Activated T-helper 2 cell treated with anti-CD3 and anti-CD28 coated beads, Interferon-gamma antibody, Interleukin-2, Interleukin-4, amounts not matched to agents 10 μg/mL and 5 μg/mL and 100 μg/mL, durations not matched to agents 14 hours and 24 hours and 36 hours (primary cell): ENCODE data around the gene QPCT. TPM values are rescaled to one million over a fixed set of nuclear protein-coding genes. Genes with fewer than 3 reads are reported as not detected.
A peak's percentile ranks its signal among the peaks of the same experiment; 100 is the strongest.

ENCODE experiments used
- DNase-seq: peaks from one replicate; pipeline ENCODE4 v3.0.0; 2021; ENCODE audit warnings: low spot score
- H3K27ac Mint-ChIP-seq: one replicate; pipeline ENCODE4 v1.8.0; 2021; ENCODE audit warnings: mixed read lengths
- H3K27me3 Mint-ChIP-seq: one replicate; pipeline ENCODE4 v1.8.0; 2021; ENCODE audit warnings: low read depth, mixed read lengths
- H3K36me3 Mint-ChIP-seq: one replicate; pipeline ENCODE4 v1.8.0; 2021; ENCODE audit warnings: low read depth, mixed read lengths
- H3K4me1 Mint-ChIP-seq: one replicate; pipeline ENCODE4 v1.8.0; 2021; ENCODE audit warnings: low read depth, mixed read lengths
- H3K4me3 Mint-ChIP-seq: one replicate; pipeline ENCODE4 v1.8.0; 2021; ENCODE audit warnings: low read depth, mild to moderate bottlenecking, moderate library complexity, mixed read lengths
- H3K9me3 Mint-ChIP-seq: one replicate; pipeline ENCODE4 v1.8.0; 2021; ENCODE audit warnings: mixed read lengths
- intact Hi-C: fragments of 100-400 bp; cut with micrococcal nuclease; formaldehyde crosslinking; loops from one replicate; pipeline ENCODE4 v1.15.1; 2023
- total RNA-seq: library from RNA; stranded (reverse); gene quantifications from 2 replicates; pipeline ENCODE4 v1.2.3, GENCODE V29; 2022

QPCT gene
- total RNA-seq, 1 donor from 2014 or later = 0.48 TPM

GRCh38 chr2:37318401-37318800 lies 26.0 kb upstream of the QPCT start:
- H3K27me3 Mint-ChIP-seq = peaks cover 13% of the 10 kb centered on the region
- peaks cover 33% of the 10 kb centered on the region for H3K4me1 Mint-ChIP-seq
- H3K36me3 Mint-ChIP-seq = peaks cover 25% of the 10 kb centered on the region
- DNase-seq = no peak
- no peak overlapping the region for H3K27ac Mint-ChIP-seq
- intact Hi-C loops = no loop called here
- H3K4me3 Mint-ChIP-seq = no peak overlapping the region
- no peaks in the 10 kb centered on the region for H3K9me3 Mint-ChIP-seq

DNA sequence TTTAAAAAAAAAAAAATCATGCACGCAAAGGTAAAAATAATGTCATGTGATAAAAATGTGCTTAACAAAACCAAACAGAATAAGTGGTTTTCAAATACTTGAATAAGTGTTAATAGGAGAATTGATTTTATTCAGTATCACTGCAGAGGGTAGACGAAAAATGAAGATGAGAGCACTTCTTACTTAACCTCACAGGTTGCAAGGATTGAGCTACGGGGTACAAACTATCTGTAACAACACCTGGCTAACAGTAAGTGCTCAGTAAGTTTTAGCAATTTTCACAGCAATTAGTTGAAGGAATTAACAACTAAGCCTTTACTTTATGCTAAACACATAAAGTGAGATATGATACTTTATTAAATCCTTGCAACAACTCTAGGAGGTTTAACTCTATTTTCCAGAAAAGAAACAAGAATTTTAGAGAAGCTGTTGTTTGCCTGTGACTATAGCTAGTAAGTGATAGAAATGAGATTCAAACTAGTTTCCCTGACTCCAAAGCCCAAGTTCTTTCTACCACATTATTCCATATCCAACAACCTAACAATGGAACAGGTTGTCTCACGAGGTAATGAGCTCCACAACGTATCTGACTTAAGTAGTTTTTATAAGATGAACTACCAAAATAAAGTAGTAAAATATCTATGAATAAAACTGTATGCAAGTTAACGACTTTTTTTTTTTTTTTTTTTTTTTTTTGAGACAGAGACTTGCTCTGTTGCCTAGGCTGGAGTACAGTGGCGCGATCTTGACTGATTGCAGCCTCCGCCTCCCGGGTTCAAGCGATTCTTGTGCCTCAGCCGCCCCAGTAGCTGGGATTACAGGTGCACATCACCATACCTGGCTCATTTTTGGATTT lies 24.4 kb upstream of the QPCT start:
- H3K36me3 Mint-ChIP-seq = peaks cover 32% of the 10 kb centered on the region
- peaks cover 40% of the 10 kb centered on the region for H3K4me1 Mint-ChIP-seq
- no peaks in the 10 kb centered on the region for H3K9me3 Mint-ChIP-seq
- peaks cover 20% of the 10 kb centered on the region for H3K27me3 Mint-ChIP-seq
- H3K4me3 Mint-ChIP-seq = no peak overlapping the region
- no peak overlapping the region for H3K27ac Mint-ChIP-seq
- DNase-seq = no peak
- intact Hi-C loops = loop anchor here (10.0 kb wide), 1 partner anchor 1075 kb away; no protein-coding TSS in a partner anchor

DNA sequence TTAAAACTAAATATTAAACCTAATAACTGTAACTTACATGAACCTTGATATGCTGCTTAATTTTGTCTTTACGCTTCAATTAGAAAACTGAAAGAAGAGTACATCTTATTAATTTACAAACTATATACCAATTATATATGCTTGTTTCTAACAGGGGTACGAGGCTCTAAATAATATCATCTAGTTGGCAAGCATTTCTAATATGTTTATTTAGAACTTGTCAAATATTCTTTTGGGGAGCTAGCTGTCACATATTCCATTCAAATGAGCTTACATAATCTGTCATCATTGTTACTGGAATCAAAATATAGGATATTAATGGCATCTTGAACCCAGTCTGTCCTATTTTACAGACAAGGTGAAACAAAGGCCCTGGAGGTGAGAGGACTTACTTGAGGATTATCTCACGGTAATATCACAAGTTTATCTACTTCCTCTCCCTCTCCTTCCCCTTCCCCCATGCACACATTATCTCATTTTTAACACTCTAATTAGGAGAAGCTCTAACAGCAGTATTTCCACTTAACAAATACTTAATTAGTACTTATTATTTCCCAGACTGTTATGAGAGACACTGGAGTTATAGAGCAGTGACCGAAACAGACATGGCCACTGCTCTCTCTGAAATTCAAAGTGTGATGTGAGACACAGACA lies 23.3 kb upstream of the QPCT start:
- Mint-ChIP-seq H3K27ac (no peak overlapping the region), H3K36me3 (peaks cover 26% of the 10 kb centered on the region), H3K9me3 (no peaks in the 10 kb centered on the region), H3K4me1 (peaks cover 46% of the 10 kb centered on the region), H3K4me3 (no peak overlapping the region), H3K27me3 (peaks cover 26% of the 10 kb centered on the region)
- intact Hi-C loops = loop anchor here (10.0 kb wide), 1 partner anchor 1076 kb away; no protein-coding TSS in a partner anchor
- DNase-seq = no peak

DNA sequence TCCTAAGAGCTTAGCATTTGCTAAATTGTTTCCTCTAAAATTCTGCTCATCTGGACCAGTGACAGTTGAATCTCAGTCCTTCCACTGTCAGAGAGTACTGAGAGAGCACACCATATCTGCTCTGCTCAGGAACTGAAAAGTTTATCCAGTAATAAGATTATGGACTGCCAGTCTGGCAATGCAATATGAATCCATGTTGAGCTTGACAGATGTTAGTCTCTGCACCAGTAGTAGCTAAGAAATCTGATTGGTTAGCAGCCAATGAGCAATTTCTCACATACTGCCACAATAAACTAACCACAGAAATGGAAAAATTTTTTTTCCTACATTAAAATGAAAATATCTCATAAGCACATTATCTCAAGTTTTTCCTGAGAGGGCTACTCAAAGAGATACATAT lies 22.1 kb upstream of the QPCT start:
- Mint-ChIP-seq H3K4me3 (no peak overlapping the region), H3K4me1 (peaks cover 48% of the 10 kb centered on the region), H3K9me3 (no peaks in the 10 kb centered on the region), H3K27ac (no peak overlapping the region), H3K36me3 (peaks cover 22% of the 10 kb centered on the region), H3K27me3 (peaks cover 39% of the 10 kb centered on the region)
- intact Hi-C loops = loop anchor here (2.0 to 10.0 kb wide), 3 partner anchors 22 to 1078 kb away; partner anchors contain the start of gene QPCT
- DNase-seq = no peak

- intact Hi-C loops = loop anchor here (2.0 to 10.0 kb wide), 3 partner anchors 22 to 1078 kb away; partner anchors contain the start of gene QPCT
- Mint-ChIP-seq H3K4me3 (peak overlapping the region; percentile 94), H3K4me1 (peaks cover 39% of the 10 kb centered on the region), H3K36me3 (peaks cover 17% of the 10 kb centered on the region), H3K27me3 (peaks cover 46% of the 10 kb centered on the region), H3K9me3 (no peaks in the 10 kb centered on the region), H3K27ac (peak overlapping the region; percentile 90)
- DNase-seq = no peak
Observed at GRCh38 chr2:37323176-37323780, 21.2 kb upstream of the QPCT start.

- DNase-seq = peak; percentile 20
- Mint-ChIP-seq H3K27ac (peak overlapping the region; percentile 90), H3K36me3 (peaks cover 17% of the 10 kb centered on the region), H3K4me1 (peaks cover 35% of the 10 kb centered on the region), H3K27me3 (peaks cover 51% of the 10 kb centered on the region), H3K9me3 (no peaks in the 10 kb centered on the region), H3K4me3 (peak overlapping the region; percentile 94)
- intact Hi-C loops = loop anchor here (1.0 to 10.0 kb wide), 7 partner anchors 21 to 1079 kb away; partner anchors contain the start of genes CEBPZ, NDUFAF7 and QPCT
Observed at GRCh38 chr2:37323781-37324535, 20.5 kb upstream of the QPCT start.

DNA sequence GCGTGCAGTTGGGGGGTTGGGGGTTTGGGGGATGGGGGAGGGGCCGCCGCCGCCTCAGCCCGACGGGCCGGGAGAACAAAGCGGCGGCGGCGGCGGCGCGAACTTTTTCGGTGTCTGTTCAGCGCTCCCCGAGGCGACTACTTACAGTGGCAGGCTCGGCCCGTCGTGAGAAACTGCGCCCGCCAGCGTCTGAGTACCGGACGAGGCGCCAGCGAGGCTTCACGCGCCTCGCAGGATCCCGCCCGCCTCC lies 20.0 kb upstream of the QPCT start:
- peak; percentile 58 for DNase-seq
- Mint-ChIP-seq H3K4me3 (peak overlapping the region; percentile 45), H3K27me3 (peaks cover 51% of the 10 kb centered on the region), H3K36me3 (peaks cover 17% of the 10 kb centered on the region), H3K27ac (no peak overlapping the region), H3K9me3 (no peaks in the 10 kb centered on the region), H3K4me1 (peaks cover 35% of the 10 kb centered on the region)
- intact Hi-C loops = loop anchor here (1.0 to 10.0 kb wide), 5 partner anchors 52 to 1080 kb away; partner anchors contain the start of genes CEBPZ and NDUFAF7

DNA sequence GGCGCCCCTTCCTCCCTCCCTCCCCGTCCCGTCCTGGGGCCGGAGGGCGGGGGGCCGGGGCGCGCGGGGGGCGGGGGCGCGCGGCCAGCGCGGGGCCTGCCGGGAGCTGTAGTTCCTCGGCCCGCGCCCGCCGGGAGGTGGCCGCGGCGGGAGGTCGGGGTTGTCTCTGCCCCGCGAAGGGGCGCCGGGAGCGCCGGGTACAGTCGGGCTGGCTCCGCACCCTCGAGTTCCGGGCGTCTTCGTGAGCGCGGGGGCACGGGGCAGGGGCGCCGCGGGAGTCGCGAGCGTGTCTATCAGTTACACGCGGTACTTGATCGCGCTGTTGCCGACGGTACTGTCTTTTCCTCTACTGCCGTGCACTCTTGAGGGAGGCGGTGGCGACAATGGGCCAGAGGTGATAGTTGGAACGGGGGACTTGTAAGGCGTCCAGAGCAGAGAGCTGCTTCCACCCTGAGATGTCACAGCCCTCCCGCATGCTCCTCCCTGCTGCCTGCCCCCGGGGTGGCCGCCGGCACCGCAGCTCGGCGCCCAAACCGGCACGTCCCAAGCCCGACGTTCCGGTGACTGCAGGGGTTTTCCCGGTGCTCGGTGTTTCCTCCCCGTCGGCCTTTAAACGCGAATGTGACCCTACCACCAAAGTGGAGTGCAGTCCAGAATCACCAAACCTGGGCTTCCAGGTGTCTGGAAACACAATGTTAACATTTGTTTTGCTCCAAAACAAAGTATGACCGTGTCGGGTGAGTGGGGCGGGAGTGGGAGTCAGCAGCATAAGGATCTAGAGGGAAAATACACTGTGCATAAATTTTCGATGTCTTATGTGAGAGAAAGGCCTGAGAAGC lies 19.4 kb upstream of the QPCT start, which contains the start of gene PRKD3:
TSS of gene PRKD3 (minus strand) at position 48 of the 839 bp plus-strand sequence. CDS start 8,309 bp downstream, outside the sequence.
- intact Hi-C loops = loop anchor here (1.0 to 10.0 kb wide), 5 partner anchors 52 to 1080 kb away; partner anchors contain the start of genes CEBPZ and NDUFAF7
- Mint-ChIP-seq H3K4me3 (peak within 1 kb of the TSS; percentile 94), H3K27ac (peak within 1 kb of the TSS; percentile 90), H3K9me3 (no peaks in the 10 kb centered on the region), H3K4me1 (peaks cover 33% of the 10 kb centered on the region), H3K27me3 (peaks cover 51% of the 10 kb centered on the region), H3K36me3 (peaks cover 15% of the 10 kb centered on the region)
- peak; percentile 34 for DNase-seq

DNA sequence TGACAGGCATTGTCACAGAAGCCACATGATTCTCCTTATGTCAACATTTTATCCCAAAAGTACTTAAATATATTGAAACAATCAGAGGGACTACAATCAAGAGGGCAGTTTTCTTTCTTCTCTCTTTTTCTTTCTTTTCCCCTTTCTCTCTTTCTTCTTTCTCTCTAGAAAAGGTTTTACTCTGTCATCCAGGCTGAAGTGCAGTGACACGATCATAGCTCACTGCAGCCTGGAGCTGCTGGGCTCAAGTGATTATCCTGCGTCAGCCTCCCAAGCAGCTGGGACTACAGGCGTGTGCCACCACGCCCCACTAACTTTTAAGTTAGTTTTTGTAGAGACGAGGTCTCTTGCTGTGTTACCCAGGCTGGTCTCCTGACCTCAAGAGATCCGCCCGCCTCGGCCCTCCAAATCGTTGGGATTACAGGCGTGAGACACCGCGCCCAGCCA lies 18.8 kb upstream of the QPCT start:
- H3K27ac Mint-ChIP-seq = no peak overlapping the region
- H3K9me3 Mint-ChIP-seq = no peaks in the 10 kb centered on the region
- H3K4me1 Mint-ChIP-seq = peaks cover 33% of the 10 kb centered on the region
- H3K36me3 Mint-ChIP-seq = peaks cover 15% of the 10 kb centered on the region
- DNase-seq = no peak
- H3K27me3 Mint-ChIP-seq = peaks cover 52% of the 10 kb centered on the region
- peak overlapping the region; percentile 76 for H3K4me3 Mint-ChIP-seq
- intact Hi-C loops = loop anchor here (2.0 to 10.0 kb wide), 4 partner anchors 51 to 1081 kb away; partner anchors contain the start of genes CEBPZ and NDUFAF7

DNA sequence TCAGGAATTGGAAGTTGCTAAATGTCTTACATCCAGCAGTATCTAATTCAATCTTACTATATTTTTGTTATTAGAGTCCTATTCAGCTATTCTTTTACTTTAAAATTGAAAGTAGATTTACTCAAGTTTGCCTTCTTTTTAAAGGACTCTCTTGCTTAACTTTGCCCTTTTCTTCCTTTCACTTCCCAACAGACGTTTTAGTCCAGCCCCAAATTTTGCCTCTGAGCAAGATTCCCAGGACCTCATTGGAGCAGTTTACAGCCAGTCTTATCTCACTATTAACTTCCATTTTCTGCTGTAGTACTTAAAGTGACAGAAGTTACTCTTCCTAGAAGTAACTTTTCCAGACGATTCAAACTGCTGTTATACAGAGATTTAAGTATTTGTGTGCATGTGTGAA lies 18.1 kb upstream of the QPCT start:
- Mint-ChIP-seq H3K4me1 (peaks cover 30% of the 10 kb centered on the region), H3K4me3 (peak overlapping the region; percentile 47), H3K9me3 (no peaks in the 10 kb centered on the region), H3K27me3 (peaks cover 55% of the 10 kb centered on the region), H3K36me3 (peaks cover 14% of the 10 kb centered on the region), H3K27ac (no peak overlapping the region)
- no peak for DNase-seq
- intact Hi-C loops = loop anchor here (10.0 kb wide), 1 partner anchor 1081 kb away; no protein-coding TSS in a partner anchor

GRCh38 chr2:37326866-37327634 lies 17.4 kb upstream of the QPCT start:
- Mint-ChIP-seq H3K27me3 (peaks cover 53% of the 10 kb centered on the region), H3K4me3 (no peak overlapping the region), H3K36me3 (peaks cover 10% of the 10 kb centered on the region), H3K4me1 (peaks cover 24% of the 10 kb centered on the region), H3K9me3 (no peaks in the 10 kb centered on the region), H3K27ac (no peak overlapping the region)
- intact Hi-C loops = loop anchor here (10.0 kb wide), 1 partner anchor 1082 kb away; no protein-coding TSS in a partner anchor
- DNase-seq = no peak
